SU-DHL-6 (cell line): Measurements from ENCODE around the gene ST6GALNAC6.

Source experiments
- H2AFZ ChIP-seq: fragments of 200-600 bp; sonication (generic); 2 replicates; pipeline ENCODE4 v1.6.1; 2014; ENCODE audit warnings: low read depth, mild to moderate bottlenecking, moderate library complexity, mixed read lengths, antibody characterized with exemption, low read length; ENCODE audit not compliant: severe bottlenecking
- H3F3A ChIP-seq: fragments of 200-600 bp; shearing (Covaris generic); 2 replicates; pipeline ENCODE4 v1.6.0; 2016; ENCODE audit warnings: antibody characterized with exemption, mild to moderate bottlenecking; ENCODE audit not compliant: insufficient read depth
- H3K27ac ChIP-seq: fragments of 200-600 bp; sonication (generic); 2 replicates; pipeline ENCODE4 v1.5.1; 2016; ENCODE audit warnings: low read depth, mild to moderate bottlenecking, low read length, moderate library complexity, mixed read lengths
- H3K27me3 ChIP-seq: fragments of 200-600 bp; sonication (generic), shearing (Covaris generic); 2 replicates; pipeline ENCODE4 v1.6.0; 2014; ENCODE audit warnings: mild to moderate bottlenecking, low read length
- H3K36me3 ChIP-seq: fragments of 200-600 bp; sonication (generic); 2 replicates; pipeline ENCODE4 v1.6.1; 2014; ENCODE audit warnings: mild to moderate bottlenecking, low read length, mixed read lengths
- H3K4me2 ChIP-seq: fragments of 300-600, 200-600 bp; shearing (Covaris generic), sonication (generic); 2 replicates; pipeline ENCODE4 v1.6.0; 2014; ENCODE audit warnings: low read length, low read depth, mild to moderate bottlenecking; ENCODE audit not compliant: poor library complexity, severe bottlenecking
- H3K4me3 ChIP-seq: fragments of 200-600 bp; sonication (generic); 2 replicates; pipeline ENCODE4 v1.5.1; 2014; ENCODE audit warnings: antibody characterized with exemption, low read length, mild to moderate bottlenecking, mixed read lengths; ENCODE audit not compliant: insufficient read depth, poor library complexity, severe bottlenecking
- H3K79me2 ChIP-seq: fragments of 200-600 bp; sonication (generic); 2 replicates; pipeline ENCODE4 v1.6.1; 2014; ENCODE audit warnings: mild to moderate bottlenecking, low read length, moderate library complexity; ENCODE audit not compliant: insufficient read depth
- H3K9ac ChIP-seq: fragments of 200-600 bp; sonication (generic); 2 replicates; pipeline ENCODE4 v1.7.0; 2014; ENCODE audit warnings: mild to moderate bottlenecking, low read length
- H3K9me2 ChIP-seq: fragments of 200-600 bp; sonication (generic); replicated peaks from 2 replicates; pipeline ENCODE4 v1.6.1; 2014; ENCODE audit warnings: low read length; ENCODE audit not compliant: insufficient read depth
- H3K9me3 ChIP-seq: fragments of 200-600 bp; sonication (generic); 2 replicates; pipeline ENCODE4 v1.6.1; 2014; ENCODE audit warnings: low read length, mixed read lengths; ENCODE audit not compliant: insufficient read depth
- H4K20me1 ChIP-seq: fragments of 200-600 bp; sonication (generic); 2 replicates; pipeline ENCODE4 v1.6.1; 2014; ENCODE audit warnings: low read depth, mild to moderate bottlenecking, antibody characterized with exemption, low read length, moderate library complexity, mixed read lengths
- EZH2phosphoT487 ChIP-seq: fragments of 200-600 bp; sonication (generic), shearing (Covaris generic); conservative IDR thresholded peaks from 2 replicates; pipeline ENCODE4 v1.6.1; 2018; ENCODE audit warnings: mild to moderate bottlenecking, antibody characterized with exemption, low read length, moderate library complexity, mixed read lengths
- TF ChIP-seq, protein P1 (sequence below): fragments of 200-600 bp; sonication (generic); IDR thresholded peaks from one replicate; pipeline ENCODE4 v1.5.1; 2017; ENCODE audit warnings: antibody characterized with exemption, mild to moderate bottlenecking, low read length, moderate library complexity; ENCODE audit not compliant: insufficient read depth, poor library complexity, severe bottlenecking

The ST6GALNAC6 gene

DNA sequence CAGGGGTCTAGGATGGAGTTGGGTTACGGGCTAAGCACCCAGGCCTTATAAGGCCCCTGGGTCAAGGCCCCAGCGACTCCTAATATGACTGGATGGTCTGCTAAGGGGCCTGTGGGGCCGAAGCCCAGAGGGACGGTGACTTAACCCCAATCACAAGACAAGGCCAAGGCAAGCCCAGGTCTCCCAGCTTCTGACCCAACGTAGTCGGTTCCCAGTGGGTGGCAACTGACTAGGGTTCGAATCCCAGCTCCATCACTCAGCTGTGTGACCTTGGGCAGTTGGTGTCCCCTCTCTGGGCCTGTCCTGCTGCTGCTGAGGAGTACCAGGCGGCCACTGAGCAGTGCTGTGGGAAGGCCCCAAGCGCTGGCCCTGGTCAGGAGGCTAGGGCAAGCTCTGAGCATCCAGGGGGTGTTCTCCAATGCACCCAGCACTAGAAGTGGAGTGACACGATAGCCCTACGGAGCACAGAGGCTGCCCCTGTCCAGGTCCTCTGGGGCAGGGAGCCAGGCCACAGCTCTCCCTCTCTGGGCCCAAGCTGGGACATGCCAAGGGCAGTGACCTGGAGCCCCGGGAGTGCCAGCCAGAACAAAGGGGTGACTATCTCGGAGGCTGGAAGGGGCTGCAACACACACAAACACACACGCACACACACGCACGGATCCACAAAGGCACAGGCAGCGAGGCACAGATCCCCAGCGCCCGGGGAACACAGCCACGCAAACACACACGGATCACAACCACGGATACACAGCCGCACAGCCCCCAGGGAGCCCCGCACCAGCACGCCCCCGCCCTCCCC is 22.4 kb downstream of the ST6GALNAC6 start:
- Histone ChIP-seq H3K9me2 (no peaks in the 10 kb centered on the region), H3K27ac (no peak overlapping the region), H3K36me3 (no peaks in the 10 kb centered on the region), H3K4me2 (no peak overlapping the region), H3K4me3 (no peak overlapping the region), H3F3A (no peaks in the 10 kb centered on the region), H3K9ac (no peak overlapping the region), H4K20me1 (no peaks in the 10 kb centered on the region), H3K79me2 (no peaks in the 10 kb centered on the region), H3K27me3 (no peaks in the 10 kb centered on the region), H3K9me3 (no peaks in the 10 kb centered on the region), H2AFZ (no peak overlapping the region)
- no peak for TF ChIP-seq EZH2phosphoT487
- TF ChIP-seq, protein P1, sequence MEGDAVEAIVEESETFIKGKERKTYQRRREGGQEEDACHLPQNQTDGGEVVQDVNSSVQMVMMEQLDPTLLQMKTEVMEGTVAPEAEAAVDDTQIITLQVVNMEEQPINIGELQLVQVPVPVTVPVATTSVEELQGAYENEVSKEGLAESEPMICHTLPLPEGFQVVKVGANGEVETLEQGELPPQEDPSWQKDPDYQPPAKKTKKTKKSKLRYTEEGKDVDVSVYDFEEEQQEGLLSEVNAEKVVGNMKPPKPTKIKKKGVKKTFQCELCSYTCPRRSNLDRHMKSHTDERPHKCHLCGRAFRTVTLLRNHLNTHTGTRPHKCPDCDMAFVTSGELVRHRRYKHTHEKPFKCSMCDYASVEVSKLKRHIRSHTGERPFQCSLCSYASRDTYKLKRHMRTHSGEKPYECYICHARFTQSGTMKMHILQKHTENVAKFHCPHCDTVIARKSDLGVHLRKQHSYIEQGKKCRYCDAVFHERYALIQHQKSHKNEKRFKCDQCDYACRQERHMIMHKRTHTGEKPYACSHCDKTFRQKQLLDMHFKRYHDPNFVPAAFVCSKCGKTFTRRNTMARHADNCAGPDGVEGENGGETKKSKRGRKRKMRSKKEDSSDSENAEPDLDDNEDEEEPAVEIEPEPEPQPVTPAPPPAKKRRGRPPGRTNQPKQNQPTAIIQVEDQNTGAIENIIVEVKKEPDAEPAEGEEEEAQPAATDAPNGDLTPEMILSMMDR = no peak

DNA sequence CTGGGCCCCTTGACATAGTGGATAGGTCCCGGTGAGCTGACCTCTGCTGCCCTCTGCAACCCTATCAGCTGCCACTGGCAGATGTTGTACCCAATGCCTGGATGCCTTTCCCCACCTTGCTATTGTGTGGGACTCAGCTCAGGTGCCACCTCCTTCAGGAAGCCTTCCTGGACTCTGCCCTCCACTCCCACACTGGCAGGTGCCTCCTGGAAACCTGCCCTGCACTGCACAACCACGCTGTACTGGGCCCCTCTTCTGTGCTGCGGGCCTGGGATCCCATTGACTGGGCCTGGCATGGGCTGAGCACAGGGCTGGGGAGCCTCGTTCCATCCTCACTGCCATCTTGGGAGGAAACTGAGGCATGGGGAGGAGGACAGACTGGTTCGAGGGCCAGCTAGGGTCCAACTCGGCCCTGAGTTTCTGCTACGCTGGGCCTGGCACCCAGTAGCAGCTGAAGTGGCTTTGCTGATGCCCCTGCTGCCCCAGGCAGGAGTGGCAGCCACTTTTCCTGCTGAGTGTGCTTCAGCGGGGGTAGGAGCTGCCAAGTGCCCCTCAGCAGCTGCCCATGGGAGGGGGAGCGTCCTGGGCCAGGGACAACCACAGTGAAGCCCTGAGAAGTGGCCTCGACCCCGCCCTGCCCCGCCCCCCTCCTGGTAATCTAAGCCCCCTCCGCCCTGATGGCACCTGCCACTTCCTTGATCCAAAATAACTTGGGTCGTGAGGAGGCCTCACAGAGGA is 23.2 kb downstream of the ST6GALNAC6 start:
- Histone ChIP-seq H2AFZ (no peak overlapping the region), H3K4me2 (no peak overlapping the region), H4K20me1 (no peaks in the 10 kb centered on the region), H3K79me2 (no peaks in the 10 kb centered on the region), H3K9me2 (no peaks in the 10 kb centered on the region), H3K9me3 (no peaks in the 10 kb centered on the region), H3K27me3 (no peaks in the 10 kb centered on the region), H3K36me3 (no peaks in the 10 kb centered on the region), H3F3A (no peaks in the 10 kb centered on the region), H3K9ac (no peak overlapping the region), H3K27ac (no peak overlapping the region), H3K4me3 (no peak overlapping the region)
- TF ChIP-seq, protein P1 = no peak
- no peak for TF ChIP-seq EZH2phosphoT487

GRCh38 chr9:127875306-127875966 is 24.0 kb downstream of the ST6GALNAC6 start:
- Histone ChIP-seq H3F3A (no peaks in the 10 kb centered on the region), H3K9me3 (no peaks in the 10 kb centered on the region), H3K27me3 (no peaks in the 10 kb centered on the region), H4K20me1 (no peaks in the 10 kb centered on the region), H3K36me3 (no peaks in the 10 kb centered on the region), H3K9ac (no peak overlapping the region), H3K4me2 (no peak overlapping the region), H3K4me3 (no peak overlapping the region), H3K9me2 (no peaks in the 10 kb centered on the region), H3K79me2 (no peaks in the 10 kb centered on the region), H3K27ac (no peak overlapping the region), H2AFZ (no peak overlapping the region)
- TF ChIP-seq, protein P1 = no peak
- no peak for TF ChIP-seq EZH2phosphoT487
